Cerebellar cortex (tissue), 1 donor: ENCODE measurements around the gene OR5M11.
"Not testable (repeated sequence)": the region's sequence is repeated elsewhere in the genome, so short reads cannot be mapped to it uniquely, and the experiment has no call there.

Experiments
- DNase-seq: peaks from one replicate; pipeline ENCODE4 v3.0.0-alpha.2; 2015; ENCODE audit warnings: low spot score

The OR5M11 gene

GRCh38 chr11:56543157-56543556, at the start of gene OR5M11:
OR5M11 (minus strand) TSS chr11:56543257; CDS start chr11:56543257, 0 bp downstream.
- DNase-seq: no peak

GRCh38 chr11:56592088-56592717, 49.1 kb upstream of the OR5M11 start:
- DNase-seq: not testable (repeated sequence)

- DNase-seq: no peak
Observed at GRCh38 chr11:56577621-56578020, 34.6 kb upstream of the OR5M11 start, which contains the start of gene OR5M10. OR5M10 (minus strand) TSS chr11:56577721; CDS start chr11:56577721, 0 bp downstream.

GRCh38 chr11:56558574-56558973, 15.5 kb upstream of the OR5M11 start:
- no peak for DNase-seq

GRCh38 chr11:56554691-56555090, 11.6 kb upstream of the OR5M11 start:
- not testable (repeated sequence) for DNase-seq

- no peak for DNase-seq
Observed at GRCh38 chr11:56545531-56545930, 2.5 kb upstream of the OR5M11 start.

GRCh38 chr11:56543739-56544138, 682 bp upstream of the OR5M11 start:
- no peak for DNase-seq

GRCh38 chr11:56533054-56533740, 9.9 kb downstream of the OR5M11 start:
- DNase-seq: no peak

- DNase-seq: no peak
Observed at GRCh38 chr11:56531856-56532255, 11.2 kb downstream of the OR5M11 start.

- DNase-seq: no peak
Observed at GRCh38 chr11:56522008-56522407, 21.0 kb downstream of the OR5M11 start.

- no peak for DNase-seq
Observed at GRCh38 chr11:56513280-56513679, 29.8 kb downstream of the OR5M11 start.

GRCh38 chr11:56509439-56509838, 33.6 kb downstream of the OR5M11 start:
- no peak for DNase-seq

GRCh38 chr11:56497010-56497409, 46.0 kb downstream of the OR5M11 start:
- no peak for DNase-seq

- no peak for DNase-seq
Observed at GRCh38 chr11:56495117-56495516, 47.9 kb downstream of the OR5M11 start.
